Activated CD8-positive, alpha-beta T cell treated with anti-CD3 and anti-CD28 coated beads for 36 hours (primary cell): Measurements from ENCODE around the gene TUBAL3. TPM values are rescaled to one million over a fixed set of nuclear protein-coding genes. Genes with fewer than 3 reads are reported as not detected.

Experiments used
- ATAC-seq: fragments of 200-7000 bp; cut with Tn5 transposase; one replicate; pipeline ENCODE4 v1.10.0; 2021; ENCODE audit warnings: mild to moderate bottlenecking, moderate library complexity
- CTCF ChIA-PET: fragments of 350-600 bp; sonication (Branson Sonifier 250); formaldehyde crosslinking; loops from one replicate; lab custom pipeline; 2021; ENCODE audit warnings: antibody characterized with exemption; lab: Charles Lee
- POLR2A ChIA-PET: fragments of 350-600 bp; sonication (Branson Sonifier 250); formaldehyde crosslinking; loops from one replicate; lab custom pipeline; 2021; ENCODE audit warnings: antibody characterized with exemption; lab: Charles Lee
- DNase-seq: peaks from one replicate; pipeline ENCODE4 v3.0.0-alpha.2; 2020
- H3K27ac Mint-ChIP-seq: one replicate; pipeline ENCODE4 v1.8.0; 2021; ENCODE audit warnings: mild to moderate bottlenecking, mixed read lengths
- H3K27me3 Mint-ChIP-seq: one replicate; pipeline ENCODE4 v1.8.0; 2021; ENCODE audit warnings: mixed read lengths
- H3K36me3 Mint-ChIP-seq: one replicate; pipeline ENCODE4 v1.8.0; 2021; ENCODE audit warnings: low read depth, mixed read lengths
- H3K4me1 Mint-ChIP-seq: one replicate; pipeline ENCODE4 v1.8.0; 2021; ENCODE audit warnings: low read depth, mixed read lengths
- H3K4me3 Mint-ChIP-seq: one replicate; pipeline ENCODE4 v1.8.0; 2021; ENCODE audit warnings: mild to moderate bottlenecking, moderate library complexity, mixed read lengths
- H3K9me3 Mint-ChIP-seq: one replicate; pipeline ENCODE4 v1.8.0; 2021; ENCODE audit warnings: mixed read lengths
- intact Hi-C: fragments of 100-400 bp; cut with micrococcal nuclease; formaldehyde crosslinking; loops from one replicate; pipeline ENCODE4 v1.10.0; 2022
- total RNA-seq, 2 experiments: library from RNA; stranded (reverse); gene quantifications; one replicate each; pipeline ENCODE4 v1.2.3, GENCODE V29; 2021
- TF ChIP-seq, protein P1 (sequence below): fragments of 200-600 bp; IDR thresholded peaks from one replicate; pipeline ENCODE4 v1.8.0; 2022; ENCODE audit warnings: antibody characterized with exemption, mild to moderate bottlenecking

TUBAL3 gene
- not detected for total RNA-seq

DNA sequence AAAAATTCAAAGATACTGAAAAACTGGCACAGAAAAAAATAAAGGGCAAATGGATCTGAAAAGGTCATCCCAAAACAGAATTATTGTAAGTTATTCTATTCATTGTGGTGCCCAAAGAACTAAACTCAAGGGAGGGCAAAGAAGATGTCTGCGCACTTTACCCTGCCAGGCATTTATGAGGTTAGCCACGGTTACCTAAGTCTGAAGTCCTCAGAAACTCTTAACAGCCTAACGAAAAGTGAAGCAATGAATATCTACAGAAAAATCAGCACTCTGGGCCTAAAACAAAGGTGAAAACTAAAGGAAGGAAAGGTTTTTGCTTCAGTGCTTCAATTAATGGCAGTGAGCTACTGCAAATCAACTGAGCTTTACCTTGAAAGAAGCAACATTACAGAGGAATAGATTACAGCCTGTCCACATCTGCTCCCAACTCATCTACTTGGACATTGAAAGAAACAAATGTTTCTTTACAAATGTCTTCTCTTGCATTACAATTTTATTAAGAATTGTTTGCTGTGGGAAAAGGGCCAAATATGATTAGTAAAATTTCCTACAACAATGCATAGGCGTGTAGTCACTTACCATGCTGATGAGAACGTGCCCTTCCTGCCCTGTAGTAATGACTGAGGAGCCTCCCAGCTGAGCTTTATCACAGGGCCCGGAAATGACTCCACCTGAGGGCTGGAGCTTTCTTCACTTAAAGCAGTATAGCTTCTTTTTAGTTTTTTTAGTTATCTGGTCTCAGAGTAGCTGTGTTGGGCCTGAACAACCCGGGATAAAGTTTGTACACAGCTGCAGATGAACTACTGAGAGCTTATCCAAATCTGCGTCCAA lies at the start of gene TUBAL3:
Gene TUBAL3 (minus strand): TSS at position 621 of the 834 bp plus-strand sequence. CDS start 36 bp downstream, at position 585.
- H3K27ac Mint-ChIP-seq = no peak within 1 kb of the TSS
- CTCF ChIA-PET = interaction anchor here (0.6 to 2.8 kb wide), 2 partner anchors 21 to 38 kb away, joined by 3 to 9 read pairs; no protein-coding TSS in a partner anchor

DNA sequence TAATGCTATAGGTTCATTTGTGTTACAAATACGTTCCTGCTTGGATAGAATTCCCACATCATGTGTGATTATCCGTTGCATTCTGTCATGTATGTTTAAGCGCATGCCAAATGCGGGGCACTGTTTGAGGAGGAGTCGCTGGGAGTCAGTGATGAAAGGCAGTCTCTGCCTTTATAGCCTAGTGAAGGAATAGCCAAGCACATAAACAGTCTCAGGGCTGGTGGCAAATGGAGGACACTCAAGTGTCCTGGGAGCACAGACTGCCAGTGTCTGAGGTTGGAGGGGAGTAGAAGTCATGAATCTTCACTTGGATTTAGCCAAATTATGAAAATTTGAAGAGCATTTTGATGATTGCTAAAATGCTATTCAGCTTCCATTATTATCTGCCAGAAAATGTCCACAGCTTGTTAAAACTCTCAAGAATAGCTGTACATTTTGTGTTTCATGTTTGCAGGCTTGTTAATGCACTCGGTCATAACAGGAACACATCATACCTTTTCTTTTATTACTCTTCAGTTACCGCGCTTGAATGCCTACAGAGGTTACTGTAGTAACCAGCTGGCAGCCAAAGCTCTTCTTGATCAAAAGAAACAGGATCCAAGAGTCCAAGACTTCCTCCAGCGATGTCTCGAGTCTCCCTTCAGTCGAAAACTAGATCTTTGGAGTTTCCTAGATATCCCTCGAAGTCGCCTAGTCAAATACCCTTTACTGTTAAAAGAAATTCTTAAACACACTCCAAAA lies 49.3 kb upstream of the TUBAL3 start:
- Mint-ChIP-seq H3K36me3 (peaks cover 38% of the 10 kb centered on the region), H3K4me1 (peaks cover 12% of the 10 kb centered on the region), H3K4me3 (no peak overlapping the region), H3K27me3 (no peaks in the 10 kb centered on the region), H3K9me3 (no peaks in the 10 kb centered on the region), H3K27ac (no peak overlapping the region)
- TF ChIP-seq, protein P1, sequence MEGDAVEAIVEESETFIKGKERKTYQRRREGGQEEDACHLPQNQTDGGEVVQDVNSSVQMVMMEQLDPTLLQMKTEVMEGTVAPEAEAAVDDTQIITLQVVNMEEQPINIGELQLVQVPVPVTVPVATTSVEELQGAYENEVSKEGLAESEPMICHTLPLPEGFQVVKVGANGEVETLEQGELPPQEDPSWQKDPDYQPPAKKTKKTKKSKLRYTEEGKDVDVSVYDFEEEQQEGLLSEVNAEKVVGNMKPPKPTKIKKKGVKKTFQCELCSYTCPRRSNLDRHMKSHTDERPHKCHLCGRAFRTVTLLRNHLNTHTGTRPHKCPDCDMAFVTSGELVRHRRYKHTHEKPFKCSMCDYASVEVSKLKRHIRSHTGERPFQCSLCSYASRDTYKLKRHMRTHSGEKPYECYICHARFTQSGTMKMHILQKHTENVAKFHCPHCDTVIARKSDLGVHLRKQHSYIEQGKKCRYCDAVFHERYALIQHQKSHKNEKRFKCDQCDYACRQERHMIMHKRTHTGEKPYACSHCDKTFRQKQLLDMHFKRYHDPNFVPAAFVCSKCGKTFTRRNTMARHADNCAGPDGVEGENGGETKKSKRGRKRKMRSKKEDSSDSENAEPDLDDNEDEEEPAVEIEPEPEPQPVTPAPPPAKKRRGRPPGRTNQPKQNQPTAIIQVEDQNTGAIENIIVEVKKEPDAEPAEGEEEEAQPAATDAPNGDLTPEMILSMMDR = no peak
- ChIA-PET CTCF (interaction anchor here (1.0 to 3.4 kb wide), 5 partner anchors 9 to 169 kb away, joined by 3 to 16 read pairs (median 4); no protein-coding TSS in a partner anchor), POLR2A (no interaction called here)
- no peak for DNase-seq
- ATAC-seq = no peak
- intact Hi-C loops = no loop called here

More for the DNA sequence above, at the start of gene TUBAL3:
- ATAC-seq (no peak), DNase-seq (no peak)
- no peak within 1 kb of the TSS for H3K4me3 Mint-ChIP-seq
- intact Hi-C loops = no loop called here
- H3K9me3 Mint-ChIP-seq = no peaks in the 10 kb centered on the region
- no peaks in the 10 kb centered on the region for H3K36me3 Mint-ChIP-seq
- H3K27me3 Mint-ChIP-seq = peaks cover 11% of the 10 kb centered on the region
- TF ChIP-seq, protein P1 = no peak
- H3K4me1 Mint-ChIP-seq = no peaks in the 10 kb centered on the region
- POLR2A ChIA-PET = interaction anchor here (1.0 kb wide), 1 partner anchor 8 kb away, joined by 3 read pairs; the partner anchor contains the start of gene NET1

DNA sequence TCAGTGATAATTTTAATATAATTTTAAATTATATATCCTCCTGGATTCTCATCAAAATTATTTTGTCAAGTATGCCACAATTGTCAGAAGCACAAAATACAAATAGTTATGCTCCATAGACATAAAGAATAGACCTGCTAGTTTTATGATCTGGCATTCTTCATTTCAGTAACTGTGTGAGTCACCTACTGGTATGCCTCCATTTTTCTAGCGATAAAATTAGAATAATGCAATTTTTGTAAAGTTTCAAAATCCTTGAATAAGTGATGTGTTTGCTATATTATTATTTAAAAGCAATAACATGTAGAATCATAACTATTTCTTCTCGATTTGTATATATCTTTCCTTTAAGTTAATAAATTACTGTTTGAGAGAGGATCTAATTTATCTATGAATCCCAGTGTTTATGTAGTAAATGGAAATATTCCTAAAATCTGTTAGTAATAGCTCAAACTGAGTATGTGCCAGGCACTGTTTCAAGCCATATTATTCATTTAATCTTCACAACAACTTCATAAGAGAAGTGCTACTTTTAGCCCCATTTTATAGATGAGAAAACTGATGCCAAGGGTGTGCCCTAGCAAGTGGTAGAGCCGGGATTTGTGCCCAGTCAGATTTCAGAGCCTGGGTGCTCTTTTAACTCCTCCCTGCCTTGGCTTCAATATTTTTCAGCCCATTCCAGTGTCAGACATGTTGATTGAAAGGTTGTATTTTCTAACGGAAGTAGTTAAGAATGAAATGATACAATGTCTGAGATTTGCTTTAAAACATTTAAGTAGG lies 46.2 kb upstream of the TUBAL3 start:
- ATAC-seq (no peak), DNase-seq (no peak)
- Mint-ChIP-seq H3K9me3 (no peaks in the 10 kb centered on the region), H3K27ac (no peak overlapping the region), H3K36me3 (peaks cover 24% of the 10 kb centered on the region), H3K27me3 (peaks cover 2% of the 10 kb centered on the region), H3K4me3 (no peak overlapping the region), H3K4me1 (peaks cover 35% of the 10 kb centered on the region)
- POLR2A ChIA-PET = no interaction called here
- intact Hi-C loops = no loop called here
- TF ChIP-seq, protein P1 = no peak
- CTCF ChIA-PET = no interaction called here

DNA sequence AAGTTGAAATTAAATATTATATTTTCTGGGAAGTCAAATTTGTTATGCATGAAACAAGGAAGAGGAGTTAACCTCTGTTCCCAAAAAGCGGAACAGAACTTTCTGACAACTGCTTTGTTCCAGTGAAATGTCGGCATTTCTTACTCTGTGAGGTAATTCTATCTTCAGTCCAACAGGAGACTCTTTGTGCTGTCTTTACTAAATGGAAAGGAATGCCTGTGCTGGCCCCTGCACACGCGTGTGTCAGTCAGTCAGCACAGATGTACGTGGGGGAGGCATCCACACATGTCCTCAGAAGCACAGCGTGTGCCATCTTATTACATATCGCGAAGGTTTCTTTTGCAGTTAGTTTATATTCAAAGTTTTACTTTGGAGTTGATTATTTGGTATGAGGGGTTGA lies 45.2 kb upstream of the TUBAL3 start:
- H3K36me3 Mint-ChIP-seq = peaks cover 24% of the 10 kb centered on the region
- DNase-seq = no peak
- CTCF ChIA-PET = no interaction called here
- no peak for ATAC-seq
- H3K27me3 Mint-ChIP-seq = peaks cover 4% of the 10 kb centered on the region
- peaks cover 35% of the 10 kb centered on the region for H3K4me1 Mint-ChIP-seq
- intact Hi-C loops = loop anchor here (5.0 kb wide), 1 partner anchor 102 kb away; no protein-coding TSS in a partner anchor
- H3K27ac Mint-ChIP-seq = no peak overlapping the region
- POLR2A ChIA-PET = no interaction called here
- no peak overlapping the region for H3K4me3 Mint-ChIP-seq
- TF ChIP-seq, protein P1 = no peak
- H3K9me3 Mint-ChIP-seq = no peaks in the 10 kb centered on the region
